Stimulated activated CD8-positive, alpha-beta memory T cell treated with anti-CD3 and anti-CD28 coated beads, Interleukin-4, amount 100 ng/mL, for 4 hours (primary cell): ENCODE results near the gene POMGNT1.
A peak's percentile ranks its signal among the peaks of the same experiment; 100 is the strongest.

Experiments used
- DNase-seq, 2 donors: peaks; one replicate each; pipeline ENCODE4 v3.0.0-alpha.2; 2020; ENCODE audit warnings: low read depth in 2 of 2, low spot score in 1 of 2

POMGNT1 gene

DNA sequence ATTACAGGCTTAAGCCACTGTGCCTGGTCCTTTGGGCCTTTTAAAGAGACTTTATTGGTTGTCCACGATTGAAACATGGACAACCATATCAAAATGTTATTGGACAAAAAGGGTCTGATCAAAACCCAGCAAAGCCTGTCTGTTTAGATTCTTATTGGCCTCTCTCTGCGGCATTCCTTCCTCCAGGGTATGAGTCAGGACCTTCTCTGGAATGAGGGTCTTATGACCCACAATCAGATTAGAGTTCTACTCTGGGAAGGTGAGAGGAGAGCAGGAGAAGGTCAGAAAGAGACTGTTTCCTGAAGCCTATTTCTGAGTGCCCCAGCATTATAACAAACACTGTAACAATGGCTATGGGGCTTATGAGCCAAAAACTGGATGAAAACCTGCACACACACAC is 12.8 kb upstream of the POMGNT1 start:
- no peak for DNase-seq

DNA sequence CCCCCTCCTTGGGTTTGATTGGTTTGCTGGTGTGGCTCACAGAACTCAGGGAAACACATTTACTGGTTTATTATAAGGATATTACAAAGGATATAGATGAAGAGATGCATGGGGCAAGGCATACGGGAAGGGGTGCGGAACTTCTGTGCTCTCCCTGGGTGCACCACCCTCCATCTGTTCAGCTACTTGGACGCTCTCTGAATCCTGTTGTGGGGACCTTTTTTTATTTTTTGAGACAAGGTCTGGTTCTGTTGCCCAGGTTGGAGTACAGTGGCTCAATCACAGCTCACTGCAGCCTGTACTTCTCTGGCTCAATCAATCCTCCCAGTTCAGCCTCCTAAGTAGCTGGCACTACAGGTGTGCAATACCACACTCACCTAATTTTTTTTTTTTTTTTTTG is 12.3 kb upstream of the POMGNT1 start:
- DNase-seq, result no peak

- no peak for DNase-seq
Measured at GRCh38 chr1:46206399-46206798, 8.2 kb upstream of the POMGNT1 start.

DNA sequence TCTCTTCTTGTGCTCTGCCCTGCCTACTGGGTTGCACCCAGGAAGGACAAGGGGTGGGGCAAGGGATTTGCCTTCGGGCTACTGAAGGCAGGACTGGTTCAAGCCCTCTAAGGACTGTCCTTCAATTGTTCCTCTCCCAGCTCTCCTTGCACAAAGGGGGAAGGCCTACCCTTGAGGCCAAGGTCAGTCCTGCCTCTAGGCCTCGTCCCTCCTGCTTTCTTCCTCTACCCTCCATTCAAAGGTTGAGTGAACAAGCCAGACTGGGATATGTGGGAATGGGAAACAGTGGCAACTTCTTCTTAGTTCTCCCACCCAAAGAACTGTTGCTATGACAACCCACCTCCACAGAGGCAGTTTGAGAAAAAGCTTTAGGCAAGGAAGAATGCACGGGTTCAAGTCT is 7.6 kb upstream of the POMGNT1 start:
- DNase-seq, result no peak

DNA sequence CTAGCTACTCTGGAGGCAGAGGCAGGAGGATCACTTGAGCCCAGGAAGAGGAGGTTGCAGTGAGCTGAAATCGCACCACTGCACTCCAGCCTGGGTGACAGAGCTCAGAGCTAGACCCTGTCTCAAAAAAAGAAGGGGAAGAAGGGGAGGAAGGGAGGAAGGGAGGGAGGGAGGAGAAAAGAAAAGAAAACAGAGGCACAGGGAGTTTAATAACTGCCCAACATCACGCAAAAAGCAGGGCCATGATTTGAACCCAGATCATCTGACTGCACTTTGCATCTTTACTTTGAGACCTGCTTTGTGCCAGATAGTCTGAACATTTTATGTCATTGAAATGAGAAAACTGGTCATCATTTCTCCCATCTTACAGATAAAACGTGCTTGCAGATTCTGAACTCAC is 6.9 kb upstream of the POMGNT1 start:
- no peak for DNase-seq

- no peak for DNase-seq
Measured at GRCh38 chr1:46204406-46204742, 6.1 kb upstream of the POMGNT1 start.

DNA sequence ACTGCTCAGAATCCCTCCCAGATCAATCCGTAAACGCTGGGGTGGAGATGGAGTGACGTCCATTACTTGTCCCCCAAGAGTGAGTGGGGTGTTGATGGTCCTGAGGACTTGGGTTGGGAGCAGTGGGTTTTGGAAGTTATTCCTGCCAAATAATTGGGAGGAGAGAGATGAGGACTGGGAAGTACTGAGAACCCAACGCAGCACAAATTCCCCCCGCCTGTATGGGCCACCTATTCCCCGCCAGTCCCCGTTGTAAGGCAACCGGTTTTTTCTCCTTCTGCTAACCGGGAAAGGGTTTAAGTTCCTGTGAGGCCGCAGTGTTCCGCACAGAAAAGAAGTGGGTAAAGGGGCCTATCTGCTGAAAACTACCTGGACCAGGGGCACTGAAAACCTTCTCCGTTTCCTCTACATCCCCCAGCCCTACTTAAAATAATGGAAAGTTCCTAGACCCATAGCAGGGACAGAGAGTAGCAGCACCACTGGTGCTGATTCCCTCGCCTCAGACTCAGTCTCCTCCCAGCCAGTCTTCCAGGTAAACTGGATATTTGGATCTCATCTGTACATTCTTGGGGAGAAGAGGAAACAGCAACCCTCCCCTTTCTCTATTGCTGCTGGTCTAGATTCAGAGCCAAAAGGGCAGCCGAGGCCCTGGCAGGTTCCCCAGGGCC is 5.6 kb upstream of the POMGNT1 start:
- DNase-seq, result no peak

GRCh38 chr1:46199233-46199749 is 1.1 kb upstream of the POMGNT1 start:
- no peak for DNase-seq

DNA sequence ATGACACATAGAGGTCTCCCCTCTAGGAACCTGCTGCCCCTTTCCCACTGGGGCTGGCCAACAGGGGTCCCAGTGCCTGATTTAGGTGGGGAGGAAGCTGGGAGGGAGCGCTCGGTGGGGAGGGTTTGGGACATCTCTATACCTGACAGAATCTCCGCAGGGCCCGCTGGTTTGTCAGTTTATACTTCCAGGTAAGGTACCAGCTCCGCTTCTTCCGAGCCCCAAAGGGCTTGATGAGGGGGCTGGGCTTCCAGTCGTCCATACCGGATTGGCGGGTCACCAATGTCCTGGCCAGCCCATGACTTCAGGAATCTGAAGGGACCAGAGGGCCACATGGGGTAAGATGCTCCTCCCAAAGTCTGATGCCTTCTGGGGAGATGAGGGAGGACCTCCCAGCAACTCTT is 672 bp downstream of the POMGNT1 start:
- no peak for DNase-seq

- no peak for DNase-seq
Measured at GRCh38 chr1:46196609-46197008, 1.6 kb downstream of the POMGNT1 start.

DNA sequence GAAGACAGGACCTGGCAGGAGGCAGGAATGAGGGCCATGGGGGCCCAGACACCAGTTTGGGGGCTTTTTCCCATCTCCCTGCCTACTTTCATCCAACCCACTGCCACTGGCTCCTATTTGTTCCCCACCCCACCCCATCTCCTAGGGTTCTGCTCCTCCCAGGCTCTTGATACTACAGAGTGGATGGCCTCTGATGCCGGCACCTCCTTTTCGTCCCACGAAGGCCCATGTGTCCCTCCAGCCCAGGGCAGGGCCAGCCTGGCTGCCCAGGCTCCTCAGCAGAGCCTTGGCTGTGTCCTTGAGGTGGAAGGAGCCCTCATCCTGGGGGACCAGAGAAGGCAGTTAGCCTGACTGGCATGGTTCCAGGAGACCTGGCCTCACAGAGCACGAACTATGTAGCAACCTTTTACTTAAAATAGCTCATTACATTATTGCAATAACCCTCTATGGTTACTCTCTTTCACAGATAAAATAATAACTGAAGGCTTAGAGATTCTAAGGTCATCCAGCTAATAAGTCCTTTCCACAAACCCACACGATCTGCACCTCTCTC is 3.5 kb downstream of the POMGNT1 start:
- no peak for DNase-seq

DNA sequence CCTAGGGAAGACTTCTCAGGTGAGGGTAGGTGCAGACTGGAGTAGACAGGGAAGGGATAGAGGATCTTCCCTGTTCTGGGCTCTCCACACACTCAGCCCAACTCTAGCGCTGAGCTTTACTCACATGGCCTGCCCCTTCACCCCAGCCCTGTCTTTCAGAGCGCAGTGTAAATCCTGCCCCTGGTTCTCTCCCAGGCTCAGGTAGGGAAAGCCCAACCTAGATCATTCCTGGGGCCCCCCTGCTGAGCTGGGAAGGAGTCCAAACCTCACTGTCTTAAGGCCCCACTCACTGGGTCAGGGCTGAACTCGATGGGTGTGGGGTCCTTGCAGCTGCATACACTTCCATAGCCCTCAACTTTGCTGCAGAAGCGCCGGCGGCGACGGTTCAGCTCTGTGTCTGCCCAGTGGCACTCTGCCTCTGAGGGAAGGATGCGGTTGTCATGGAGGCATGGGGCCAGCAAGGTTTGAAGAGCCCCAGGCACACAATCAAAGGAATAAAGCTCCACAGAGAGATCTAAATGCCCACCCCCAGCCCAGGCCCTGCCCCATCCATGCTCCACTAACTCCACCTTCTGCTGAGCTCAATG is 4.2 kb downstream of the POMGNT1 start:
- DNase-seq, result no peak

GRCh38 chr1:46193285-46193684 is 4.9 kb downstream of the POMGNT1 start:
- no peak for DNase-seq

DNA sequence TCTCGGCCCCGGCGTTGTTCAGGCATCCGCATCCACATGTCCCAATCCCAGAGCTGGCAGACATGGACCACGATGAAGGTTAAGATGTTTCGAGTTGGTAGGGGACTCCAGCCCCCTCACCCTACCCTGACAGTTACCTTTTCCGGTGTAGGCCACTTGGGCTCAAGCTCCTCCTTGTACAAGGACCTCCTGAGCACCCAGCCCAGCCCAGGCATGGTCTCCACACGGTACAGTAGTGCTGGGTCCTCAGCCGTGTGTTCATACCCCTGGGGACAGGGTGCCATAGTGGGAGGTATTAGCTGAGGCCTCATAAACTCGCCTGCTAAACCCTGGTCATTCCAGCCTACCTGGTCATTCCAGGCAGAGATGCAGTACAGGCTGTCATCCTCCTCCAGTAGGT is 6.1 kb downstream of the POMGNT1 start:
- no peak for DNase-seq

DNA sequence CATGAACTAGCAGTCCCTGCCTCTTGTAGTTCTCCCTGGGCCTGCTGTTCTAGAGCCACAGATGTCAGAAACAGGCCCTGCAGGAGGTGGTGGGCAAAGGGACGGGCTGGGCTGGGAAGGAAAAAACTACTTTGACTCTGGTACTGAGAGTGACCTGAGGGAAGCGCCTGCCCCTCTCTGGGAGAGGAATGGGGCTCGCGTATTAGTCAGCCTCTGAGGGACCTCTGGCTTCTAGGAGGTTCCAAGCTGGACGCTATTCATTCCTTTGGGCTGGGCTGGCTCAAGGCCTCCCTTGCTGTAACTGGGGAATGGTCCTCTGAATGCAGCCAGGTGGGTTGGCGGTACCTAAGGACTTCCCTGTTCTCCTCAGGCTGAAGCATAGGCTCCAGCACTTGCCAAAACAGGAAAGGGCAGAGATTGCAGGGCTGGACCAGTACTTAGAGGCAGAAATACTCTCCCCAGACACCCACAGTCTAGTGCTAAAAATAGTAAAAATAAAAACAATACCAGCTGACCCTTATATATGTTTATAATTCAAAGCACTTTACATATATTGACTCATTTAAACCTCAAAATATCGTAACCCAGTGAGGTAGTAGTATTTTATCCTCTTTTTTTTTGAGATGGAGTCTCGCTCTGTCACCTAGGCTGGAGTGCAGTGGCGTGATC is 7.1 kb downstream of the POMGNT1 start:
- DNase-seq, result no peak

DNA sequence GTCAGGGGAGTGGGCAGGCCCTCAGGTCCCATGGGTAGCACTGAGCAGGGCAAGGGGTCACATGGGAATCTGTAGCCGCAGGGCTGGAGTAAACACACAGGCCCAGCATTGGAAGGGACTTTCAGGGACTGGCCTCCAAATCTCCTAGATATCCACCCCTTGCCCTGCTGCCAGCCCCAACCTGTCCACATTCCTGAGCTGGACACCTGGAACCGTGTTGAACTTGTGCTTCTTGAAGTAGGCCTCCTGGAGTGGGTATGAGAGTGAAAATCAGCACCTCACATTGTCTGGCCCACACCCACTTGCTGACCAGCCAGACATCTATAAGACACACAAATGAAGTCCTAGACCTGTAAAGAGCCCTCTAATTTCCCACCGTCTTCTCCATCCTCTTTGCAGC is 7.7 kb downstream of the POMGNT1 start:
- no peak for DNase-seq

- DNase-seq, result no peak
Measured at GRCh38 chr1:46188295-46189030, 9.8 kb downstream of the POMGNT1 start.

- DNase-seq, result no peak
Measured at GRCh38 chr1:46187106-46187869, 10.9 kb downstream of the POMGNT1 start.

DNA sequence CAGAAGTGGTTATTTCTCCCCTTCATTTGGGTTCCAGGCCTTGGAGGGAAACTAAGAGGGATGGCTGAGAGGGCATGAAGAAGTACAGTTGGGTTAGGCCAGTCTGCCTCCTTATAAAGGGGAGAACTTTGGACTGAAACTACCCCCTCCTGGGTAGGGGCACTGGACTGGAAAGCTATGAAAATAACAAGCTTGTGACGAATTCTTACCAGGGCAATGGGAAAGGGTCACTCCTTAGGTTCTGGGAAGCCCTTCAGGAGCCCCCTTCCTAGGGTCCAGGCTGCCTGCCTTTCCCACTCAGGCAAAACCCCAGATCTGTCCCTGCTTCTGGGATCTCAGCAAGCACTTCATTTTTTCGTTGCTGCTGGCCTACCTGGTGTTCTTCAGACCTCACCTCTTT is 12.2 kb downstream of the POMGNT1 start:
- DNase-seq, result no peak

DNA sequence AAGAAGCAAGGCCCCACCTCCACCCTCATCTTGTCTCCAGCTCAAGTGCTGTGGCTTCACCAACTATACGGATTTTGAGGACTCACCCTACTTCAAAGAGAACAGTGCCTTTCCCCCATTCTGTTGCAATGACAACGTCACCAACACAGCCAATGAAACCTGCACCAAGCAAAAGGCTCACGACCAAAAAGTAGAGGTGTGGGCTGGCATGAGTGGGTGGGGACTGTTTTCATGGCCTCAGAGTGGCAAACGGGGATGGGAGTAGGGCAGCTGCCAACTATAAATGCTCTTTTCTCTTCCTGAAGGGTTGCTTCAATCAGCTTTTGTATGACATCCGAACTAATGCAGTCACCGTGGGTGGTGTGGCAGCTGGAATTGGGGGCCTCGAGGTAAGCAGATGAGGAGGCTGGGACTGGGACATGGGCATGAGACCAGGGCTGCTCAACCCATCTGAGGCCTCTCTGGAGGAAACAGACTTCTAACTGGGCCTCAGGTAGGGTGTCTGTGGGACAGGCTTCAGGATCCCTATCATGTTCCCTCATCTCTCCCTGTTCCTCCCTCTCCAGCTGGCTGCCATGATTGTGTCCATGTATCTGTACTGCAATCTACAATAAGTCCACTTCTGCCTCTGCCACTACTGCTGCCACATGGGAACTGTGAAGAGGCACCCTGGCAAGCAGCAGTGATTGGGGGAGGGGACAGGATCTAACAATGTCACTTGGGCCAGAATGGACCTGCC is 13.1 kb downstream of the POMGNT1 start:
- peak in 1 of 2 donors; percentile 32 for DNase-seq
